Astrocyte (in vitro differentiated cells and primary cell): Measurements from ENCODE around the gene IFITM10.

Experiments
- EZH2 ChIP-seq: IDR thresholded peaks from 2 replicates; pipeline ENCODE4 v1.6.1; 2012; ENCODE audit warnings: mild to moderate bottlenecking, low read length, inconsistent platforms; ENCODE audit not compliant: insufficient read depth
- TF ChIP-seq, protein P1 (sequence below): IDR thresholded peaks from 2 replicates; pipeline ENCODE4 v1.5.1; 2011; ENCODE audit warnings: low read depth, mild to moderate bottlenecking, inconsistent platforms, low read length, moderate library complexity; ENCODE audit not compliant: insufficient read depth

GRCh38 chr11:1747753-1748635, 2.4 kb downstream of the IFITM10 start:
- TF ChIP-seq, protein P1, sequence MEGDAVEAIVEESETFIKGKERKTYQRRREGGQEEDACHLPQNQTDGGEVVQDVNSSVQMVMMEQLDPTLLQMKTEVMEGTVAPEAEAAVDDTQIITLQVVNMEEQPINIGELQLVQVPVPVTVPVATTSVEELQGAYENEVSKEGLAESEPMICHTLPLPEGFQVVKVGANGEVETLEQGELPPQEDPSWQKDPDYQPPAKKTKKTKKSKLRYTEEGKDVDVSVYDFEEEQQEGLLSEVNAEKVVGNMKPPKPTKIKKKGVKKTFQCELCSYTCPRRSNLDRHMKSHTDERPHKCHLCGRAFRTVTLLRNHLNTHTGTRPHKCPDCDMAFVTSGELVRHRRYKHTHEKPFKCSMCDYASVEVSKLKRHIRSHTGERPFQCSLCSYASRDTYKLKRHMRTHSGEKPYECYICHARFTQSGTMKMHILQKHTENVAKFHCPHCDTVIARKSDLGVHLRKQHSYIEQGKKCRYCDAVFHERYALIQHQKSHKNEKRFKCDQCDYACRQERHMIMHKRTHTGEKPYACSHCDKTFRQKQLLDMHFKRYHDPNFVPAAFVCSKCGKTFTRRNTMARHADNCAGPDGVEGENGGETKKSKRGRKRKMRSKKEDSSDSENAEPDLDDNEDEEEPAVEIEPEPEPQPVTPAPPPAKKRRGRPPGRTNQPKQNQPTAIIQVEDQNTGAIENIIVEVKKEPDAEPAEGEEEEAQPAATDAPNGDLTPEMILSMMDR = no peak
- TF ChIP-seq EZH2 = peak; percentile 51
